Measurements from ENCODE around the gene LTBP2.

Gene LTBP2

GRCh38 chr14:74591899-74592298, 20.1 kb downstream of the LTBP2 start:
- no peaks in the 10 kb centered on the region for H3K27me3 ChIP-seq (replicated peaks)
- no peak overlapping the region for H3K4me3 ChIP-seq (ENCODE audit: low read depth, low read length)
- in situ Hi-C loops (cut with HindIII; ENCODE audit: low pct_ligation_motif_present, low sequenced_read_pairs) = no loop called here
- TF ChIP-seq CTCF (IDR thresholded peaks at IDR 0.05; ENCODE audit: low read depth, low read length, missing control alignments) = no peak
- no peak overlapping the region for H3K27ac ChIP-seq
- no peak for DNase-seq
- H3K36me3 ChIP-seq (replicated peaks) = no peaks in the 10 kb centered on the region

- in situ Hi-C loops (cut with HindIII; ENCODE audit: low pct_ligation_motif_present, low sequenced_read_pairs) = no loop called here
- no peak for TF ChIP-seq CTCF (IDR thresholded peaks at IDR 0.05; ENCODE audit: low read depth, low read length, missing control alignments)
- H3K4me3 ChIP-seq (ENCODE audit: low read depth, low read length) = no peak overlapping the region
- no peak overlapping the region for H3K27ac ChIP-seq
- no peak for DNase-seq
- no peaks in the 10 kb centered on the region for H3K36me3 ChIP-seq (replicated peaks)
- no peaks in the 10 kb centered on the region for H3K27me3 ChIP-seq (replicated peaks)
Observed at GRCh38 chr14:74591394-74591793, 20.6 kb downstream of the LTBP2 start.

- no peak for TF ChIP-seq CTCF (IDR thresholded peaks at IDR 0.05; ENCODE audit: low read depth, low read length, missing control alignments)
- Histone ChIP-seq H3K27me3 (replicated peaks) (no peaks in the 10 kb centered on the region), H3K36me3 (replicated peaks) (peaks cover 8% of the 10 kb centered on the region), H3K4me3 (ENCODE audit: low read depth, low read length) (no peak overlapping the region), H3K27ac (no peak overlapping the region)
- in situ Hi-C loops (cut with HindIII; ENCODE audit: low pct_ligation_motif_present, low sequenced_read_pairs) = no loop called here
- no peak for DNase-seq
Observed at GRCh38 chr14:74589291-74589879, 22.7 kb downstream of the LTBP2 start.

GRCh38 chr14:74587363-74587707, 24.7 kb downstream of the LTBP2 start:
- DNase-seq = no peak
- H3K36me3 ChIP-seq (replicated peaks) = peaks cover 9% of the 10 kb centered on the region
- H3K4me3 ChIP-seq (ENCODE audit: low read depth, low read length) = no peak overlapping the region
- no peak for TF ChIP-seq CTCF (IDR thresholded peaks at IDR 0.05; ENCODE audit: low read depth, low read length, missing control alignments)
- H3K27ac ChIP-seq = no peak overlapping the region
- in situ Hi-C loops (cut with HindIII; ENCODE audit: low pct_ligation_motif_present, low sequenced_read_pairs) = no loop called here
- no peaks in the 10 kb centered on the region for H3K27me3 ChIP-seq (replicated peaks)

GRCh38 chr14:74586681-74587362, 25.2 kb downstream of the LTBP2 start:
- in situ Hi-C loops (cut with HindIII; ENCODE audit: low pct_ligation_motif_present, low sequenced_read_pairs) = no loop called here
- no peaks in the 10 kb centered on the region for H3K27me3 ChIP-seq (replicated peaks)
- H3K4me3 ChIP-seq (ENCODE audit: low read depth, low read length) = no peak overlapping the region
- DNase-seq = no peak
- H3K27ac ChIP-seq = no peak overlapping the region
- H3K36me3 ChIP-seq (replicated peaks) = peaks cover 10% of the 10 kb centered on the region
- no peak for TF ChIP-seq CTCF (IDR thresholded peaks at IDR 0.05; ENCODE audit: low read depth, low read length, missing control alignments)

Data from brain microvascular endothelial cell (primary cell).